ENCODE results near the gene SPAG5.

Gene SPAG5, protein sequence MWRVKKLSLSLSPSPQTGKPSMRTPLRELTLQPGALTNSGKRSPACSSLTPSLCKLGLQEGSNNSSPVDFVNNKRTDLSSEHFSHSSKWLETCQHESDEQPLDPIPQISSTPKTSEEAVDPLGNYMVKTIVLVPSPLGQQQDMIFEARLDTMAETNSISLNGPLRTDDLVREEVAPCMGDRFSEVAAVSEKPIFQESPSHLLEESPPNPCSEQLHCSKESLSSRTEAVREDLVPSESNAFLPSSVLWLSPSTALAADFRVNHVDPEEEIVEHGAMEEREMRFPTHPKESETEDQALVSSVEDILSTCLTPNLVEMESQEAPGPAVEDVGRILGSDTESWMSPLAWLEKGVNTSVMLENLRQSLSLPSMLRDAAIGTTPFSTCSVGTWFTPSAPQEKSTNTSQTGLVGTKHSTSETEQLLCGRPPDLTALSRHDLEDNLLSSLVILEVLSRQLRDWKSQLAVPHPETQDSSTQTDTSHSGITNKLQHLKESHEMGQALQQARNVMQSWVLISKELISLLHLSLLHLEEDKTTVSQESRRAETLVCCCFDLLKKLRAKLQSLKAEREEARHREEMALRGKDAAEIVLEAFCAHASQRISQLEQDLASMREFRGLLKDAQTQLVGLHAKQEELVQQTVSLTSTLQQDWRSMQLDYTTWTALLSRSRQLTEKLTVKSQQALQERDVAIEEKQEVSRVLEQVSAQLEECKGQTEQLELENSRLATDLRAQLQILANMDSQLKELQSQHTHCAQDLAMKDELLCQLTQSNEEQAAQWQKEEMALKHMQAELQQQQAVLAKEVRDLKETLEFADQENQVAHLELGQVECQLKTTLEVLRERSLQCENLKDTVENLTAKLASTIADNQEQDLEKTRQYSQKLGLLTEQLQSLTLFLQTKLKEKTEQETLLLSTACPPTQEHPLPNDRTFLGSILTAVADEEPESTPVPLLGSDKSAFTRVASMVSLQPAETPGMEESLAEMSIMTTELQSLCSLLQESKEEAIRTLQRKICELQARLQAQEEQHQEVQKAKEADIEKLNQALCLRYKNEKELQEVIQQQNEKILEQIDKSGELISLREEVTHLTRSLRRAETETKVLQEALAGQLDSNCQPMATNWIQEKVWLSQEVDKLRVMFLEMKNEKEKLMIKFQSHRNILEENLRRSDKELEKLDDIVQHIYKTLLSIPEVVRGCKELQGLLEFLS

DNA sequence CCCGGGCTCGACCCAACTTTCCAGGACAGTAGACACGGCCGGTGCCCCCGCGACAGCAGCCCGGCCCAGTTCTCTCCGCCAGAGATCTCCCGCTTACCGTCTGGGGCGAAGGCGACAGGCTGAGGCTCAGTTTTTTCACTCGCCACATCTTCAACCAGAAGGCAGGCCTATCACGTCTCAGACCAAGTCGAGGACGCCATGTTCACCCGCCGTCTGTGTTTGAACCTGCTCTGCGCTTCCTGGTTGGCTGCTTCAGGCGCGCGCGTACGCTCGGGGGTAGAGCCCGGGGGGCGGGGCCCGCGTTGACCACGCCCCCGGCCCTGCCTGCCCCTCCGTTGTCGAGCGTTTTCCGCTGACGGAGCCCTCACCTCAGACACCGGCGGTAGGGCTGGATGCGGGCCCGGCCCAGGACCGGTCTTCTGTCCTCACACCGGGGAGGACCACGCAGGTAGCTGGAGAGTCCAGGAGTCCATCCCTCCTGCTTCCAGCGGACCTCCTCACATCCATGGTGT, at the start of gene SPAG5:
Gene SPAG5, minus strand, starts transcription at position 227 of the 512 bp plus-strand sequence. Its CDS starts 79 bp downstream, at position 148.
- peak; percentile 90 to 93 (median 90) for DNase-seq (ENCODE audit: low read depth in 3 of 3)

DNA sequence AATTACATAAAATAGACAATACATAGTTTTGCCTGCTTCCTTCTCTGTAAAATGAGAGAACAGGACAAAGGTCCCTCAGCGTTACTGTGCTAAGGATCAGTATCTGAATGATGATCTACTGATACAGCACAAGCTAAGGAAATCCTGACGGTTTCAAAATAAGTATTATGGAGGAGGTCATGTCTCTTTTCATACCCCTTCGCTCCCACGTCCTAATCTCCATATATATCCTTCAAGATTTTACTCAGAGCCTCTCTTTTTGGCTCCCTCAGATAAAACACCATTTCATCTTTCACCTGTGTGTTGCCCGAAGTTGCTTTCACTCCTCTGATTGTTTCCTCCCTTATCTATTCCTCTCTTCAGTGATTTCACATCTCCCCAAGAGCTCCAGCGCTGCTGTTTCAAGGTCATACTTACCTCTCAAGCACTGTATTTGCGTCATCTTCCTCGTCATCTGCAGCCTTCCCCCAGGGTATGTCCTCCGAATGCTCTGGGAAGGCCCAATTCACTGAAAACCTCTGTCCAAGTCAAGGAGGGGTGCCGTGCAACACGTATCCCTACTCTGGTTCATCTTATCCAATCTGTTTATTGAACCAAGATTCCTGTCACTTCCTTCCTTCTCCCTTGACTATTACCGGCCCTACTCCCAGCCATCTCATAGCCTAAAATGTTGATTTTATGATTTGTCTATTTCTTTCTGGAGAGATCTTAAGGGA, 47.4 kb upstream of the SPAG5 start:
- no peak for DNase-seq (ENCODE audit: low read depth in 3 of 3)

DNA sequence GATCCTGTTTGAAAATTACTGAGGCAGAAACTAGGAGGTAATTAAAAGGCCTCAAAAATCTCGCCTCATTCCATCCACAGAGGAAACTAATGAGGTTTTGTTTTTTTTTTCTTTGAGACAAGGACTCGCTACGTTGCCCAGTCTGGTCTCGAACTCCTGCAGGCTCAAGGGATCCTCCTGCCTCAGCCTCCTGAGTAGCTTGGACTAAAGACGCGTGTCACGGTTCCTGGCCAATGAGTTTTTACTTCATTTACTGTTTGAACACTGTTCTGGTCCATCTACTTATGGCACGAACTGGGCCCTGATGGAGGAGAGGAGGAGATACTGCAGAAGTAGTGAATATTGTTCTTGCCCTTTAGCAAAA, 46.7 kb upstream of the SPAG5 start:
- no peak for DNase-seq (ENCODE audit: low read depth in 3 of 3)

DNA sequence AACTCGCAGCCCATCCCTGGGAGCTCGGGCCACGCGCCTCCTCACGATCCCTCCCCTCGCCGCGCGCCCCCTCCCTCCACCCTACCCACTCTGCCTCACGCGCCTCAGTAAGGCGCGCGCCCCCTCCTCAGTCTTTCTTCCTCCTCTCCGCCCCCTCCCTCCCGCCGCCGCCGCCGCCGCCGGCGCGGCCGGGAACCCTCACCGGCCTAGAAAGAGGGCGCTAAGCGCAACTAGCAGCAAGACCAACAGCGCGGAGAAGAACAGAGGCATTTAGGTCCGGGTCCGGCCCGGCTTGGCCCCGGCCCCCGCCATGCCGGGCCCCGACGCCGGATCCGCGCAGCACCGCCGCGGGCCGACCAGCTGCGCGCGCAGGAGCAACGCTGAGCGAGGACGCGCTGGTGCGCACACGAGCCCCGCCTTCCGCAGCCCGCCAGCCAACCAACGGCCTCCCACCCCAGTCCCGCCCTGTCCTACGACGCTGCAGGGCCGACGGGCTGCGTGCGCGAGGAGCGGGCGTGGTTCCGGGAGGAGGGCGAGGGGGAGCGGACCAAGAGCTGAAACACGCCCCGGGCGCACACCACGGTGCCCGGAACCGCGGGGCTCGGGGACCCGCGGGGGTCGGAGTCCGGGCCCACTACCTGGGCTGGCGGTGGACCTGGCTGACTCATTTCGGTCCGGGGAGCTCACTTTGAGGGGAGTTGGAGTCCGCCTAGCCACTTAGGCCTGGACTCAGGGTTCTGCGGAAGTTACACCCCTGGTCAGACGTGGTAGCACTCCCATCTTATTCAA, 46.2 kb upstream of the SPAG5 start, which contains the start of gene BLTP2:
Gene BLTP2, minus strand, starts transcription at position 372 of the 789 bp plus-strand sequence. Its CDS starts 102 bp downstream, at position 270.
- peak; percentile 92 to 93 (median 92) for DNase-seq (ENCODE audit: low read depth in 3 of 3)

DNA sequence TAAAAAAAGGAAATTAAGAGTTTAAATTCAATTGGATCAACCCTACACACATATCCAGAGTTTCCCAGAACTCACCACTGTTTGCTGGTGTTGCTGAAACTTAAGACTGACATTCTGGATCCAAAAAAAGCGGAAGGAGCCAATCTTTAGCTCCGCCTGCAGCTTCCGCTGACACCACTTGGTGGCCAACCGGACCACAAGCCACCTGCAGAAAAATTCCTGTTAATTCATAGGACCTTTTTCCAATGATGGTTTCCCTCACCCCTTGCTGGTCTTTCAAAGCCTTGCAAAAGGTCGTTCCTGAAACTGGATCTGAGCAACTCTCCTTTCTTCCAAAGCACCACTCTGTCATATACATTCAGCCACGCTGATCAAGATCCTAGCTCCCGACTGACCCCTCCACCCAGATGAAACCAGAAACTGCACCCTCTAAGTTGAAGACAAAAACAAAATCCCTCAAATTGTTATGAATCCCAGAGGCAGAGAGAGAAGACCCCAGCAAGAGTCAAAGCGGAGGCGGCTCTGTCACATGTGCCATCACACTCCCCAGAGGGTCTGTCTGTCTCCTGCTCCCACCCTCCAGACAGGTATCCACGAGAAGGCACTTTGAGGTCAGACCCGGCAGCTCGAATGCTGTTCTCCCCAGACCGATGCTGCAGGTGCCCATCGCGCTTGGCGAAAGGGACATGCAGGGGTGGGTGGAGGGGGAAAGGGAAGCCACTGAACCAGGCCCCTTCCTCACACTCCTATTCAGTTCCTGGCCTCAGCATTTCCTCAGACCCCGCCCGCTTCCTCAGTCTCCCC, 45.4 kb upstream of the SPAG5 start:
- peak in 1 of 3 donors; percentile 8 for DNase-seq (ENCODE audit: low read depth in 3 of 3)

DNA sequence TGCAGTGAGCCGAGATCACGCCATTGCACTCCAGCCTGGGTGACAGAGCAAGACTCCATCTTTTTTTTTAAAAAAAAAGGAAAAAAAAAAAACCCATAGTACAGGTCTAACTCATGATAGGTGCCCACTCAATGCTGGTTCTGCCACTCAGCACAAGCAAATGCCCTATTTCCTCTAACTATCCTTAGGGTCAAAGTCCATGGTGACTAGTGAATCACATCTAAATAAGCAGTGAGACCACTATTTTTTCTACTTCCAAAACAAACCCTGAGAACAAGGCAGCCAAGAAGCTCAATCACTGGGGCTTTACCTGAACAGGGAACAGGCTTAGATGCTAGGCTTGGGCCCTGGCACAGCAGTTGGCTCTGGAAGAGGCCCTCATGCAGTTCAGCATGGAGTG, 42.8 kb upstream of the SPAG5 start:
- no peak for DNase-seq (ENCODE audit: low read depth in 3 of 3)

DNA sequence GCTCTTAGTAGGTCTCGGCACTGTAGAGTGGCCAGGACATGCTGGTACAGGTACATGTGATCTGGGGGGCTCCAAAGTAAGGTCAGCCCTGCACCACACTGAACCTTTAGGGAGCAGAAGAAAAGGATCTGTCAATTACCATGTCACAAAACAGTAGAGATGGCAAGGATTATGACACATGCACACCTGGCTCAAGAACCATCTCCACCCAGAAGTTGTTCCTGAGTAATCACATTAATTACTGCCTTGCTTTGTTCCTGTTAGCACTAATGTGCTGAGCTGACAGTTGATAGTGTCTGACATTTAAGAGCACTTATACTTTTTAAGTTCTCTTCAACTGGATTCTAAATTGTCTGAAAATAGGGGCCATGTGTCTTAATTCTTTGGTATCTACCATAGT, 36.7 kb upstream of the SPAG5 start:
- no peak for DNase-seq (ENCODE audit: low read depth in 3 of 3)

DNA sequence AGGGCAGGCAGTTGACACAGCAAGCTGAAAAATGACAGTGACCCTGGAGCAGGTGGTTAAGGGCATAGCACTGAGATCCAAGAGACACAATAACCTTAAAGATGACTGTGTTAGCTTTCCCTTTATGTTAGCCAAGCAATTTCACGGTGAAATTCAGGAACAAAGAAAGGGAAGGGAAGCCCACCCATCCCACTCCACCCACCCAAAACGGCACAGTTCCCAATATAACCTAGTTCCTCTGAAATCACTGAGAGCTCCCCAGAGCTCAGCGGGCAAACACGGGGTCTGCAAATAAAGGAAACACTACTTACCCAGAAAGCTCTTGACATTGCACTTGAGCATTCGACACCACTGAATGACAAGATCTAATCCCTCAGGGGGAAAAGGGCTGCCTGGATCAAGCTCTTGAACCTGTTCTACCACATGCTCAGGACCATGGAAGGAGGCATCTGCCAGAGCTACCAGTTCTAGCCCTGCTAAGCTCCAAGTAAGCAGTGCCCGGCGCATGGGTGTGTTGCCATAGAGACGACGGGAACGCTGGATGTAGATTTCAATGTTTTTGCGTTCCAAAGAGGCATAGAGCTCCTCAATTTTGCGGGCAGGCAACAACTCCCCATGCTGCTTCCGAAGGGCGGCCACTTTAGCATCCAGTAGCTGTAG, 35.5 kb upstream of the SPAG5 start:
- no peak for DNase-seq (ENCODE audit: low read depth in 3 of 3)

DNA sequence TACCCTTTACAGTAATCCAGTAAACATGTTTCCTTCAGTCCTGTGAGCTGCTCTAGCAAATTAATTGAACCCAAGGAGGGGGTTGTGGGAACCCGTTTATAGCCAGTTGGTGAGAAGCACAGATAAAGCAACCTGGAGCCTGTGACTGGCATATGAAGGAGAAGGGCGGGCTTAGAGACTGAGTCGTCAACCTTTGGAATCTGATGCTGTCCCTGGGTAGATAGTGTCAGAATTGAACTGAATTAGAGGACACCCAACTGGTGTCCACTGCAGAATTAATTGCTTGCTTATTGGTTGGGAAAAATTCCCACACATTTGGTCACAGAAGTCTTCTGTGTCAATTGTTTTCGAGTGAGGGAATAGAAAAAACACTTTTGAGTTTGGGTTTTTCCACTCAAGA, 28.0 kb upstream of the SPAG5 start:
- DNase-seq (ENCODE audit: low read depth in 3 of 3) = no peak

DNA sequence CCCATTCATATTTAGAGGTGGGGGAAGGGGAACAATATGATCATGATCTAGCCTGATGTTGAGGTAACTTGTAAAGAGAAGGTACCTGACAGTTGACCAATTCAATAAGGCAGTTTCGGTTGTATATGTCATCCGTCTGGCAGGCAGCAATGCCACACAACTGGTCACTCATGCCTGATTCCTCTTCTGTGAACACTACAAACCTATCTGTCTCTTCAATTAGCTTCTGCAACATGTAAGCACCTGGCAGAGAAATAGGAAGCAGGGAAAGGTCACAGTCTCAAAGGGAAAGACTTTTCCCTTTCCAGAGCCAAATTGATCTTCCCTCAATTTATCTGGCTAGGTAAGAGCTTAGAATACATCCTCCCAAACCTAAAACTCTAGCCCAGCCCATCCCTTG, 25.3 kb upstream of the SPAG5 start:
- DNase-seq (ENCODE audit: low read depth in 3 of 3) = no peak

DNA sequence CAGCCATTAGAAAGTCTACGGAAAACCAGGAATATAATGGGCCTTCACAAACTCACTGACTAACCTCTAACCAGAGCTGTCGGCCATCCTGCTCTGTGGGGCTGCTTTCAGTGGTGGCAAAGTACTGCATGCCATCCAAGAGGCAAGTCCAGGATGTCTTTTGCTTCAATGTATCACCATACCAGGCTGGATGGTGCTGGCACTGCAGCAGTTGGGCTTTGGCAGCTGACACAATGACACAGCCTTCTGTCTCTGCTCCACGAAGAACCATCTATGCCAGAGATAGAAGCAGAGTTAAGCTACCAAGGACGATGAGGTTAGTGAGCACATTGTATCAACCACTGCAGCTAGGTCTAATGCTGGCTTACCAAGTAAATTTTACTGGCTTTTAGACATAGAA, 24.9 kb upstream of the SPAG5 start:
- no peak for DNase-seq (ENCODE audit: low read depth in 3 of 3)

DNA sequence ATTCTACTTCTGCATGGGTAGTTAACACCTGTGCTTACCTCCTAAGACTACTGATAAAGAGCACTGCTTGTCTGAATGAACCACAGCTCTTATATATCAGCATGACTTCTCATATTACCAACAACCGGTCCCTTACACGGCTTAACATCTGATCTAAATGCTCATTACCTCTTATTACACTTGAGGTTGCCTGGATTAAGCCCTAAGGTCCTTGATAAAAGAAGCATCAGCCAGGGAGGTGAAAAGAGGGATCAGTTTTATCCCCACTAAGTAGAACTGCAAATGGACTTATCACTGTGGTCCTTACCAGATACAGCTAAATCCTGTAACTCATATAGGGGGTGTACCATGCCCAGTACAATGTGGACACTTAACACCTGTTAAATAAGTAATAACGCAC, 23.4 kb upstream of the SPAG5 start:
- DNase-seq (ENCODE audit: low read depth in 3 of 3) = no peak

DNA sequence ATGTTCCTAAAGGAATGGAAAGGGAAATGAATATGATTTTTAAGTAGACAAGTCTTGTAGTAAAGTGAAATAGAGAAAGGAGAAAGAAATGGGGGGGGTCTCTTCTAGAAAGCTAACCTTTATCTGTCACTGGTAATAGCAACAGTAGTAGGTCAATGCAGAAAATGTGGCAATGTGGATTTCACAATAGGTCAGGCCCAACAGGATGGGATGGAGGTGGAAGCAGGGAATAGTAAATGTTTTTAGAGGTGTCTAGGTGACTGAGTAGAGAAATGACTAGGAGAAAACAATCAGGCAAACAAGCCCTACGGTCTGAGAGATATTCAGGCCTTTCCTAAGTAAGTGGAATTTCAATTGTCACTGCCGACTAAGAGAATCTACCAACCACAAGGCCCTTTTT, 21.2 kb upstream of the SPAG5 start:
- DNase-seq (ENCODE audit: low read depth in 3 of 3) = no peak

DNA sequence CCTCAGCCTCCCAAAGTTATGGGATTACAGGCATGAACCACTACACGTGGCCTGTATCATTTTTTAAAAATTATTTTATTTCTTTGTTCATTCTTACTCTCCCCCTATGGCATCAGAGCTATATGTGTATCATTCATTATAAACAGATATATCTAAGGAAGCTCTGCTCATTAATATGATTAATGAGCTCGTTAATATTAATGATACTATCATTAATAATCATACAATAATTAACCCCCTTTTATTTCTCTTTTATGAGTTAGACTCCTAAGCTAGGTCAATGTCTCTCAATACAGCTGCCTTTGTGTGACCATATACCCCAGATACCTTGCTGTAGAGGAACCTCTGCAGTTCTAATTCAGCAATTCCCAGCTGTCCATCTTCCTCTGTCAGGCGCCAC, 19.6 kb upstream of the SPAG5 start:
- no peak for DNase-seq (ENCODE audit: low read depth in 3 of 3)

DNA sequence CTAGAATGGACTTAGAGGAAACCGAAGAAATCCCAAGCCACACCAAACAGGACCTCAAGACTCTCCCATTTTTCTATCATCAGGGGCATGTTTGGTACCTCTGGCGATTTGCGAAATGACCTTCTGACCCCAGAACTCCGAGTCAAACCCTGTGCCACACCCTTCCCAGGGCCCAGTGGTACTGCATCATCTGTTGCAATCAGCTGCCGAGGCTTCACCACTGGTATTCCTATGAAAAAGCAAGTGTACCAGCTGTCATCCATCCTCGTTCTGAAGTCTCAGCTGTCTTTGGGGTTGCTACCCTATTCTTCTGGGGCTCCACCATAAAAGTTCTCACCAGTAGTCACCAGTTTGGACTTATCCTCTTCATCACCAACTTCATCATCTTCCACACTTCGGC, 17.5 kb upstream of the SPAG5 start:
- DNase-seq (ENCODE audit: low read depth in 3 of 3) = no peak

DNA sequence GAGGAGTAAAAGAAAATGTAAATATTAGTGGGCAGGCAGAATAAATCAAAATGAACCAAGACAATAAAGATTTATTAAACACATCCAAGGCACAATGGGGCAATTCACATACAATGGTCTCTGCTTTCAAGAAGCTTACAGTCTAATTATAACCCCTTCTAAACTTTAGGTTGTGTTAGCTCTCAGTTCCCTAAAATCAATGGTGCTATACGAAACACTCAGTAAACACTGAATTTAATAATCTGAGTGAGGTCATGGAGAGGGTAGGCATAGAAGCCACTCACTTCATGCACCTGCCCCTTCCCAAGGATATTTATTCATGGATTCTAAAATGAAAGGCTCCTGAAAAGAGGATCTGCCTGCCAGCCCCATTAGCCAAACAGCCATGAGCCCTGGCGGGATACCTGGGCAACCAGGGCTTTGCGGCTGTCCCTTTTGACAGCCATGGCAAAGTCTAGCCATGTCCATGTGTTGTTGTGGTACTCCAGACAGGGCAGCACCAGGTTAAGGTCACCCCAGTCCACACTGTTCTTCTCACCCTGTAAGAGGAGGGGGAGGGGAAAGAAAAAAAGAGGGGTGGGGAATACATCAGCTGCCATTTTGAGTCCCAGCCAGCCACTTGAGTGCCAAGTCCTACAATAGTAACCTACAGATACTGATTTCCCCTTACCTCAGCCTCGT, 16.6 kb upstream of the SPAG5 start:
- no peak for DNase-seq (ENCODE audit: low read depth in 3 of 3)

DNA sequence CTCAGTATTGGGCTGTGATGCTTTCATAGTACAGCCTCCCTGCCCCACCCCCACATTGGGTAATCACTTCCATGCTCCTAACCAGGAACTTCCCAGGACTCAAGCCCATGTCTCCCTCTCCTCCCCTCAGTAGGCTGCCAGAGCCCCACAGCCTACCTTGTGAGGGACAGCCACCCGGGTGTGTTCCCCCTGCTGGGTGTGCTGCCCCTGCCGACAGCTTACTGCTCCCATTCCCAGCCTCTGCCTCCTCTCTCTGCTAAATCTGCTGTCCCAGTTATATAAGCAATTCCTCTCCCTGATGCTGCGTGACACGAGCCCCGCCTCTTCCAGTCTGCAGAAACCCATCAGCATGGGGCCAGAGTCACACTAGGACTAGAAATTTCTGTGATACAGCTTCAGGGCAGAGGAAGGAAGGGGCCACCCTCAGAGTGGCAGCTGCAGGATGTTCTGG, 15.1 kb upstream of the SPAG5 start, which contains the start of gene RSKR:
Gene RSKR, minus strand, starts transcription at position 255 of the 451 bp plus-strand sequence. Its CDS starts 24 bp downstream, at position 231.
- DNase-seq (ENCODE audit: low read depth in 3 of 3) = no peak

All from stimulated activated CD4-positive, alpha-beta T cell treated with anti-CD3 and anti-CD28 coated beads, TNF-alpha, amount 100 ng/mL, for 48 hours (primary cell).